Calu3 (cell line): ENCODE data around the gene TMEM184B. TPM values are rescaled to one million over a fixed set of nuclear protein-coding genes. Genes with fewer than 3 reads are reported as not detected.

Experiments used
- Bru-seq: library from RNA; stranded (reverse); fragments of 400-500 nt; gene quantifications from one replicate; lab custom pipeline; 2021; lab: Mats Ljungman, UMichigan
- BruChase-seq, 2 experiments: library from RNA; stranded (reverse); fragments of 400-500 nt; gene quantifications; one replicate each; lab custom pipeline; 2021; lab: Mats Ljungman, UMichigan
- BruUV-seq: library from RNA; stranded (reverse); fragments of 400-500 nt; replicated peaks from 2 replicates; lab custom pipeline; 2021; lab: Mats Ljungman, UMichigan
- CTCF ChIA-PET: fragments of 300-600 bp; sonication (Branson Sonifier 250); formaldehyde crosslinking; loops from one replicate; lab custom pipeline; 2022; ENCODE audit warnings: antibody characterized with exemption; lab: Charles Lee
- DNase-seq: peaks from one replicate; pipeline ENCODE4 v3.0.0; 2022
- H3K27ac Mint-ChIP-seq: one replicate; pipeline ENCODE4 v1.8.0; 2022; ENCODE audit warnings: mixed read lengths; ENCODE audit not compliant: unreplicated experiment
- H3K27me3 Mint-ChIP-seq: one replicate; pipeline ENCODE4 v1.8.0; 2022; ENCODE audit warnings: mixed read lengths; ENCODE audit not compliant: unreplicated experiment
- H3K36me3 Mint-ChIP-seq: one replicate; pipeline ENCODE4 v1.8.0; 2022; ENCODE audit warnings: mild to moderate bottlenecking, moderate library complexity, mixed read lengths; ENCODE audit not compliant: insufficient read depth, unreplicated experiment
- H3K4me1 Mint-ChIP-seq: one replicate; pipeline ENCODE4 v1.8.0; 2022; ENCODE audit warnings: mild to moderate bottlenecking, low read depth, mixed read lengths; ENCODE audit not compliant: unreplicated experiment
- H3K4me3 Mint-ChIP-seq: one replicate; pipeline ENCODE4 v1.8.0; 2022; ENCODE audit warnings: mild to moderate bottlenecking, low read depth, moderate library complexity, mixed read lengths; ENCODE audit not compliant: unreplicated experiment
- H3K9me3 Mint-ChIP-seq: one replicate; pipeline ENCODE4 v1.8.0; 2022; ENCODE audit warnings: low read depth, mixed read lengths; ENCODE audit not compliant: unreplicated experiment
- intact Hi-C: fragments of 100-400 bp; cut with micrococcal nuclease; formaldehyde crosslinking; loops from one replicate; pipeline ENCODE4 v1.10.0; 2022; ENCODE audit not compliant: unreplicated experiment
- long read RNA-seq: library from polyadenylated mRNA; stranded (forward); transcript quantifications from one replicate; pipeline ENCODE4 v2.0.0, GENCODE V29; 2022
- total RNA-seq: library from RNA; stranded (reverse); gene quantifications from 2 replicates; pipeline ENCODE4 v1.2.3, GENCODE V29; 2022
- TF ChIP-seq, protein P1 (sequence below): fragments of 200-600 bp; IDR thresholded peaks from one replicate; pipeline ENCODE4 v1.8.0; 2022; ENCODE audit warnings: antibody characterized with exemption; ENCODE audit not compliant: unreplicated experiment

Gene TMEM184B
- 113 and 114 TPM in 2 replicates for total RNA-seq
- Bru-seq, nascent RNA, result percentile 77 among the genes with signal in this experiment
- percentile 86 among the genes with signal in this experiment for BruChase-seq, experiment 1, labeled RNA remaining after a 6-hour chase
- percentile 79 among the genes with signal in this experiment for BruChase-seq, experiment 2, labeled RNA remaining after a 2-hour chase
- long read RNA-seq, full-length matches to known transcripts, result 107 of 144 reads
- long read RNA-seq, partial matches to known transcripts, result 19 of 144 reads
- long read RNA-seq, other reads (novel, unspliced or antisense), result 18 of 144 reads

DNA sequence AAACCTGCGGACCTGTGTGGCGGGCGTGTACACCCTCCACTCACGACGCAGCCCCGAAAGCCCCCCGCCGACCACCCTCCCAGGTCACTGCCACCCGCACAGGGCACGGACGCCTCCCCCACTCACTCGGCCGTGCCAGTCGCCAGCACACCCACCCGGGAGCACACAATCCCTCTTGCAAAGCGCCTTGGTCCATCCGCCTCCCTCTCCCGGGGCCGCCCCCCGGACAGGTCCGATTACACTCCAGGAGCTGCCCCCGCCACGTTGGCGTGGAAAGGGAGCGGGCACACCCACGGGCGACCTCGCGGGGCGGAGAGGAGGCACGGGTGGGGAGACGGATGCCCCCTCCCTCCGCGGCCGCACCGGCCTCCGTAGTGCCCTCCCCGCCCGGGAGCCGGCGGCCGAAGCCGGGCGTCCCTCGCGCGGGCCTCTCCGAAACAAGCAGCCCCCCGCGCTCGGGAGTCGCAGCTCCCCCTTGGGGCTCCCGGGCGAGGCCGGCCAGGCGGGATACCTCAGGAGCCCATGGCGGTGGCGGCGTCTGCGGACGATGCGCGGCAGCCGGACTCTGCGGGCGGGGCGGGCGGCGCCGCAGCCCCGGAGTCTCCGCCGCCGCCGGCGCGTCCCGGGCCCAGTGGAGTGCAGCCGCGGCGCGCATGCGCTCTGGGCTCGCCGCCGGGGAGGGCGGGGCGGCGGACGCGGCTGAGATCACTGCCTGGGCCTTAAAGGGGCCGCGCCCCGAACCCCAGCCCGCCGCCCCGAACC lies at the start of gene TMEM184B:
TSS of gene TMEM184B (minus strand) at position 638 of the 762 bp plus-strand sequence. CDS start 25,049 bp downstream, outside the sequence.
- CTCF ChIA-PET, result no interaction called here
- H3K36me3 Mint-ChIP-seq, result peaks cover 40% of the 10 kb centered on the region
- H3K27ac Mint-ChIP-seq, result peak within 1 kb of the TSS; percentile 96
- H3K4me3 Mint-ChIP-seq, result peak within 1 kb of the TSS; percentile 94
- H3K4me1 Mint-ChIP-seq, result peaks cover 29% of the 10 kb centered on the region
- intact Hi-C loops, result no loop called here
- BruUV-seq, result no TSS peak
- peak; percentile 87 for DNase-seq
- TF ChIP-seq, protein P1, sequence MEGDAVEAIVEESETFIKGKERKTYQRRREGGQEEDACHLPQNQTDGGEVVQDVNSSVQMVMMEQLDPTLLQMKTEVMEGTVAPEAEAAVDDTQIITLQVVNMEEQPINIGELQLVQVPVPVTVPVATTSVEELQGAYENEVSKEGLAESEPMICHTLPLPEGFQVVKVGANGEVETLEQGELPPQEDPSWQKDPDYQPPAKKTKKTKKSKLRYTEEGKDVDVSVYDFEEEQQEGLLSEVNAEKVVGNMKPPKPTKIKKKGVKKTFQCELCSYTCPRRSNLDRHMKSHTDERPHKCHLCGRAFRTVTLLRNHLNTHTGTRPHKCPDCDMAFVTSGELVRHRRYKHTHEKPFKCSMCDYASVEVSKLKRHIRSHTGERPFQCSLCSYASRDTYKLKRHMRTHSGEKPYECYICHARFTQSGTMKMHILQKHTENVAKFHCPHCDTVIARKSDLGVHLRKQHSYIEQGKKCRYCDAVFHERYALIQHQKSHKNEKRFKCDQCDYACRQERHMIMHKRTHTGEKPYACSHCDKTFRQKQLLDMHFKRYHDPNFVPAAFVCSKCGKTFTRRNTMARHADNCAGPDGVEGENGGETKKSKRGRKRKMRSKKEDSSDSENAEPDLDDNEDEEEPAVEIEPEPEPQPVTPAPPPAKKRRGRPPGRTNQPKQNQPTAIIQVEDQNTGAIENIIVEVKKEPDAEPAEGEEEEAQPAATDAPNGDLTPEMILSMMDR, result no peak
- no peaks in the 10 kb centered on the region for H3K27me3 Mint-ChIP-seq
- no peaks in the 10 kb centered on the region for H3K9me3 Mint-ChIP-seq

DNA sequence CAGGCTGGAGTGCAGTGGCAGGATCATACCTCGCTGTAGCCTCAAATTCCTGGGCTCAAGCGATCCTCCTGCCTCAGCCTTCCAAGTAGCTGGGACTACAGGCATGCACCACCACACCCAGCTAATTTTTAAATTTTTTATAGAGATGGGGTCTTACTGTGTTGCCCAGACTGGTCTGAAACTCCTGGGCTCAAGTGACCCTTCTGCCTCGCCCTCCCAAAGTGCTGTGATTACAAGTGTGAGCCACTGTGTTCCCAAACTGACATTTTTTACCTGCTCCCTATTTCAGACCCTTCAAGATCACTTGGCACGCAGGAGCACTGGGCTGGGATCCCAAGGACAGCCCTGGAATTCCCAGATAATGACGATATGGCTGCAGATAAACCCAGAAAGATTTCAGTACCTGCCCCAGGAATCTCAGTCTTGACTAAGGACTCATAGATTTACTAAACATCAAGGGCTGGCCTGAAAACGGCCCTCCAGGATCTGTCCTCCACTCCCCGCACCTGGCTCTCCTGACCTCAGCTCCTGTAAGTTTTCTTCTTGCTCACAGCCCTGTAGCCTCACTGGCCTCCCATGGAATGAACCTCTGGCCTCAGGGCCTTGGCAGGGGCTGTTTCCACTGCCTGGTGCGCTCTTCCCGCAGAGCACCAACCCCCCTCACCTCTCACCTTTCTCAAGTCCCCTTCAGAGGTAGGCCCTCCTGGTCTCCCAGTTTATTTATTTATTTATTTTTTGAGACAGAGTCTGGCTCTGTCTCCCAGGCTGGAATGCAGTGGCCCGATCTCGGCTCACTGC lies 48.0 kb upstream of the TMEM184B start:
- intact Hi-C loops, result no loop called here
- CTCF ChIA-PET, result interaction anchor here (0.6 kb wide), 1 partner anchor 82 kb away, joined by 3 read pairs; no protein-coding TSS in a partner anchor
- H3K27ac Mint-ChIP-seq, result no peak overlapping the region
- DNase-seq, result no peak
- peaks cover 34% of the 10 kb centered on the region for H3K36me3 Mint-ChIP-seq
- no TSS peak for BruUV-seq
- no peaks in the 10 kb centered on the region for H3K9me3 Mint-ChIP-seq
- TF ChIP-seq, protein P1, result no peak
- no peaks in the 10 kb centered on the region for H3K4me1 Mint-ChIP-seq
- H3K4me3 Mint-ChIP-seq, result no peak overlapping the region
- H3K27me3 Mint-ChIP-seq, result no peaks in the 10 kb centered on the region

GRCh38 chr22:38318792-38319773 lies 46.3 kb upstream of the TMEM184B start:
- BruUV-seq, result TSS peak; percentile 98
- intact Hi-C loops, result loop anchor here (10.0 kb wide), 1 partner anchor 264 kb away; the partner anchor contains the start of gene PICK1
- peak overlapping the region; percentile 87 for H3K27ac Mint-ChIP-seq

More at GRCh38 chr22:38318792-38319773, 46.3 kb upstream of the TMEM184B start:
- Mint-ChIP-seq H3K4me3 (peak overlapping the region; percentile 91), H3K27me3 (no peaks in the 10 kb centered on the region), H3K36me3 (peaks cover 51% of the 10 kb centered on the region), H3K9me3 (no peaks in the 10 kb centered on the region), H3K4me1 (peaks cover 17% of the 10 kb centered on the region)
- TF ChIP-seq, protein P1, result no peak
- no peak for DNase-seq
- CTCF ChIA-PET, result interaction anchor here (0.7 to 1.3 kb wide), 2 partner anchors 13 to 212 kb away, joined by 3 to 4 read pairs; no protein-coding TSS in a partner anchor
